Epithelial cell of proximal tubule (primary cell): Measurements from ENCODE around the gene CLEC16A. TPM values are rescaled to one million over a fixed set of nuclear protein-coding genes. Genes with fewer than 3 reads are reported as not detected.

Experiments used
- DNase-seq: peaks from one replicate; pipeline ENCODE4 v3.0.0-alpha.2; 2011; ENCODE audit warnings: low read depth
- H3K4me3 ChIP-seq: 2 replicates; pipeline ENCODE4 v1.5.1; 2011; ENCODE audit warnings: low read depth, mild to moderate bottlenecking, low read length
- total RNA-seq: library from RNA; depleted of rRNA; stranded (reverse); fragments of >200 nt; gene quantifications from 2 replicates; pipeline ENCODE4 v1.2.3, GENCODE V29; 2015
- TF ChIP-seq, protein P1 (sequence below): conservative IDR thresholded peaks from 2 replicates; pipeline ENCODE4 v1.5.1; 2012; ENCODE audit warnings: low read depth, mild to moderate bottlenecking, low read length

The CLEC16A gene, protein sequence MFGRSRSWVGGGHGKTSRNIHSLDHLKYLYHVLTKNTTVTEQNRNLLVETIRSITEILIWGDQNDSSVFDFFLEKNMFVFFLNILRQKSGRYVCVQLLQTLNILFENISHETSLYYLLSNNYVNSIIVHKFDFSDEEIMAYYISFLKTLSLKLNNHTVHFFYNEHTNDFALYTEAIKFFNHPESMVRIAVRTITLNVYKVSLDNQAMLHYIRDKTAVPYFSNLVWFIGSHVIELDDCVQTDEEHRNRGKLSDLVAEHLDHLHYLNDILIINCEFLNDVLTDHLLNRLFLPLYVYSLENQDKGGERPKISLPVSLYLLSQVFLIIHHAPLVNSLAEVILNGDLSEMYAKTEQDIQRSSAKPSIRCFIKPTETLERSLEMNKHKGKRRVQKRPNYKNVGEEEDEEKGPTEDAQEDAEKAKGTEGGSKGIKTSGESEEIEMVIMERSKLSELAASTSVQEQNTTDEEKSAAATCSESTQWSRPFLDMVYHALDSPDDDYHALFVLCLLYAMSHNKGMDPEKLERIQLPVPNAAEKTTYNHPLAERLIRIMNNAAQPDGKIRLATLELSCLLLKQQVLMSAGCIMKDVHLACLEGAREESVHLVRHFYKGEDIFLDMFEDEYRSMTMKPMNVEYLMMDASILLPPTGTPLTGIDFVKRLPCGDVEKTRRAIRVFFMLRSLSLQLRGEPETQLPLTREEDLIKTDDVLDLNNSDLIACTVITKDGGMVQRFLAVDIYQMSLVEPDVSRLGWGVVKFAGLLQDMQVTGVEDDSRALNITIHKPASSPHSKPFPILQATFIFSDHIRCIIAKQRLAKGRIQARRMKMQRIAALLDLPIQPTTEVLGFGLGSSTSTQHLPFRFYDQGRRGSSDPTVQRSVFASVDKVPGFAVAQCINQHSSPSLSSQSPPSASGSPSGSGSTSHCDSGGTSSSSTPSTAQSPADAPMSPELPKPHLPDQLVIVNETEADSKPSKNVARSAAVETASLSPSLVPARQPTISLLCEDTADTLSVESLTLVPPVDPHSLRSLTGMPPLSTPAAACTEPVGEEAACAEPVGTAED
- 11.3 and 15.6 TPM in 2 replicates for total RNA-seq

DNA sequence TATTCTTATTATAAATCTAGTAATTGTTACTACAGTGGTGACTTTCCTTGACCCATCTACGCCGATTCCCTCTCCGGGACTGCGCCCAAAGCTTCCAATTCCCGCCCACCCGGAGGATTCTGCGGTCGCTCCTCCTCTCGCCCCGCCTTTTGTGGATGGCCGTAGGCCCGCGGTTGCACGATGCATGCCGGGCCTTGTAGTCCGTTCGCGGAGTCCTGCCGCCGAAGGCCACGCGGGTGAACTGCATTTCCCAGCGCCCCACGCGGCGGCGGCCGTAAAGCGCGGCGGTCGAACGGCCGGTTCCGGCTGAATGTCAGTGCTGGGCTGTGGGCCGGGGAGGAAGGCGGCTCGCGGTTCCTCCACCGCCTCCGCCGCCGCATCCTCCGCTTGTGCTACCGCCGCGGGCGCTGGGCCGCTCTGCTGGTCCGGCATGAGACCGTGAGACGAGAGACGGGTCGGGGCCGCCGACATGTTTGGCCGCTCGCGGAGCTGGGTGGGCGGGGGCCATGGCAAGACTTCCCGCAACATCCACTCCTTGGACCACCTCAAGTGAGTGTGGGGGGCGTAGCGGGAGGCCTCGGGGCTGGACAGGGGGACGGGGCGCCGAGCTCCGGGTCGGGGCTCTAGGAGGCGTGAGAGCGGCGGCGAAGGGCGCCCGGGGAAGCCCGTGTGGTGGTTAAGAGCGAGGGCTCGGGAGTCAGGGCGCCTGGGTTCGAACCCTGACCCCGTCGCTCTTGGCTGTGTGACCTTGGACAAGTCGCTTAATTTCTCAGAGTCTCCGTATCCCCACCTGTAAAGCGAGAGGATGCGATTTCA is at the start of gene CLEC16A:
CLEC16A (plus strand) TSS at position 316 of the 816 bp plus-strand sequence; CDS start at position 470, 154 bp downstream.
- TF ChIP-seq, protein P1, sequence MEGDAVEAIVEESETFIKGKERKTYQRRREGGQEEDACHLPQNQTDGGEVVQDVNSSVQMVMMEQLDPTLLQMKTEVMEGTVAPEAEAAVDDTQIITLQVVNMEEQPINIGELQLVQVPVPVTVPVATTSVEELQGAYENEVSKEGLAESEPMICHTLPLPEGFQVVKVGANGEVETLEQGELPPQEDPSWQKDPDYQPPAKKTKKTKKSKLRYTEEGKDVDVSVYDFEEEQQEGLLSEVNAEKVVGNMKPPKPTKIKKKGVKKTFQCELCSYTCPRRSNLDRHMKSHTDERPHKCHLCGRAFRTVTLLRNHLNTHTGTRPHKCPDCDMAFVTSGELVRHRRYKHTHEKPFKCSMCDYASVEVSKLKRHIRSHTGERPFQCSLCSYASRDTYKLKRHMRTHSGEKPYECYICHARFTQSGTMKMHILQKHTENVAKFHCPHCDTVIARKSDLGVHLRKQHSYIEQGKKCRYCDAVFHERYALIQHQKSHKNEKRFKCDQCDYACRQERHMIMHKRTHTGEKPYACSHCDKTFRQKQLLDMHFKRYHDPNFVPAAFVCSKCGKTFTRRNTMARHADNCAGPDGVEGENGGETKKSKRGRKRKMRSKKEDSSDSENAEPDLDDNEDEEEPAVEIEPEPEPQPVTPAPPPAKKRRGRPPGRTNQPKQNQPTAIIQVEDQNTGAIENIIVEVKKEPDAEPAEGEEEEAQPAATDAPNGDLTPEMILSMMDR = no peak
- peak; percentile 57 for DNase-seq
- H3K4me3 ChIP-seq = peak within 1 kb of the TSS; percentile 94

DNA sequence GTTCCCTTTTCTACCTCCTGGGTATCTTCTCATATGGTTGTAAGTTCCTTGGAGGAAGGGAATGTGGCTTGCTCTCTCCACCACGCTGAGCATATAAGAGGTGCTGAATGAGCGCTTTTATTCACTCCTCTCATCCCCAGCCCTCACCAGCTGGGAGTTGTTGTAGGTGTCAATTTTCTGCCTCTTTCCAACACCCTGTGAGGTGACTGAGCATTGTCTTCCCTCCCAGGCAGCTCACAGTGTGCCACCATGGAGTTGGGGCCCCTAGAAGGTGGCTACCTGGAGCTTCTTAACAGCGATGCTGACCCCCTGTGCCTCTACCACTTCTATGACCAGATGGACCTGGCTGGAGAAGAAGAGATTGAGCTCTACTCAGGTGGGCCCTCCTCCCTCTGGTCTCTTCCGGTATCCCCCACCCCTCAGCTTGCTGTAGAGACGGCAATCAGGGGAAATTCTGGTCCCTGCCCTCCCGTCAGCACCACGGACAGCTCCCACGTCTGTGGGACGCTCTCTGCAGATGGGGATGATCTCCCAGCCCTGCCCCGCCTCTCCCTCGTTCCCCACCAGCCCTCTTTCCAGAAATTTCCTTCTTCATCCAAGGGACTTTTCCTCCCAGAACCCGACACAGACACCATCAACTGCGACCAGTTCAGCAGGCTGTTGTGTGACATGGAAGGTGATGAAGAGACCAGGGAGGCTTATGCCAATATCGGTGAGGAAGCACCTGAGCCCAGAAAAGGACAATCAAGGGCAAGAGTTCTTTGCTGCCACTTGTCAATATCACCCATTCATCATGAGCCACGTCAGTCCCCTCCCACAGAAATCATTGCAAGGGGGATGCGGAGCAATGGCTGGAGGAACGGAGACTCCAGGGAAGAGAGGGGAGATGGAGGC is 49.1 kb upstream of the CLEC16A start:
- no peak overlapping the region for H3K4me3 ChIP-seq
- no peak for DNase-seq
- TF ChIP-seq, protein P1 = no peak

DNA sequence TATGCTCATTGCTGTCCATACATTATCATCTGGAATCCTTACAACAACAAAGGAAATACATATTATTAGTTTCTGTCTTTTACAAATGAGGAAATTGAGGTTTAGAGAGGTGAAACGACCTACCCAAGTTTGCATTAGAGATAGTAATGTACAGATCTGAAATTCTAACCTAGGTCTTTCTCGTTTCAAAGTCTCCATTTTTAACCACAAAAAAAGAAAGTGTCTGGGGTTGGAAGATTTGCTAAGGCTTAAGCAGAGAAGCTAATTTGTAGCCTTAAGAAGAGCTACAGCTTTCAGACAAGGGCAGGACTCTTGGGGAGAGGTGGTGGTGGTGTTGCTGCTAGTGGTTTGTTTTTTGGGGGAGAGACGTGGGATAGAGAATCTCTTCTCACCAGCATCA is 48.2 kb upstream of the CLEC16A start:
- no peak for DNase-seq
- H3K4me3 ChIP-seq = no peak overlapping the region
- TF ChIP-seq, protein P1 = no peak

DNA sequence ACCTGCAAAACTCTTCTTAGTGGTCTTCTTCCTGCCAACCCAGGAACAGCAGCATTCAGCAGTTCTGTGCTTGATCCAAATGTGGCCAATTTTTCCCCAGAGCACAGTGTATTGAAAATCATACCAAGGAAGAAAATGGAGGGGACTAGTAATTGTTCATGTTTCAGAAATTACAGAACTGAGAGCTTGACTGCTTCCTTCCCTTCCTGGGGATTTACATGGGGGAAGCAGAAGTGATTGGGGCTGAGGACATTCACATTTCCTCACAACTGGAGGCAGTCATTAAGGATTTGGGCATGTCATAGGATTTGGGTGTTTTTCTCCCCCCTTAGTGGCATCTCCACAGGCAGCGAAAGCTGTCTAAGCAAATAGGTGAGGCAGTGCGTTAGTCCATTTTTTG is 47.6 kb upstream of the CLEC16A start:
- TF ChIP-seq, protein P1 = no peak
- no peak for DNase-seq

DNA sequence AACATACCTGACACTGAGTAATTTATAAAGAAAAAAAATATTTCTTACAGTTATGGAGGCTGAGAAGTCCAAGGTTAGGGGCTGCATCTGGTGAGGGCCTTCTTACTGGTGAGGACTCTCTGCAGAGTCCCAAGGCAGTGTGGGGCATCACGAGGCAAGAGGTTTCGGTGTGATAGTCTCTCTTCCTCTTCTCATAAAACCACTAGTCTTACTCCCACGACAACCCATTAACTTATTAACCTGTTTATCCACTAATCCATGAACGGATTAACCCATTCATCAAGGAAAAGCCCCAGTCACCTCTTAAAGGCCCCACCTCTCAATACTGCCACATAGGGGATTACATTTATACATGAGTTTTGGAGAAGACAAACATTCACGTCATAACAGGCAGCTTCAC is 47.2 kb upstream of the CLEC16A start:
- TF ChIP-seq, protein P1 = no peak
- H3K4me3 ChIP-seq = no peak overlapping the region
- no peak for DNase-seq

More for the DNA sequence above, 47.6 kb upstream of the CLEC16A start:
- H3K4me3 ChIP-seq = no peak overlapping the region

DNA sequence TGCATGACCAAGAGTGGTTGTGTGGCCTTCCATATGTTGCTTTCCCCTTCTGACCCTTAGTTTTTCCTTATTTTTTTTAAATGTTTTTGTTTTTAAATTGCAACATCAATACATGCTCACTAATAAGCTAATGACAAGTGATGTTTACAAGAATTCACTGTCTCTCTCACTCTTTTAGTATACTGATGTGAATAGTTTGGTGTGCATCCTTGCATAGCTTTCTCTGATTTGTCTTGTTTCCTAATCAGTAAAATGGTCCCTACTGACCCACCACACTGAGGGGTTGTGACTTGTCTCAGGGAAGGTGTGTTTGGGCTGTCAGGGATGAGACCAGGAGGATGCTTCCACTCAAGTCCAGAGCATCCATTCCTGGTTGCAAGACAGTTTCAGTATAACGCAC is 41.4 kb upstream of the CLEC16A start:
- TF ChIP-seq, protein P1 = no peak
- no peak for DNase-seq
- no peak overlapping the region for H3K4me3 ChIP-seq
